GM12892 (cell line): ENCODE measurements around the gene NGEF.

Experiments used
- DNase-seq: peaks from one replicate; pipeline ENCODE4 v3.0.0; 2011; ENCODE audit not compliant: insufficient read length
- FAIRE-seq: peaks from 2 replicates; lab custom pipeline; 2011; peaks lifted over from hg19 to GRCh38; lab: Jason Lieb, UNC
- POLR2A ChIP-seq: IDR thresholded peaks from 2 replicates; pipeline ENCODE4 v1.6.1; 2011; ENCODE audit warnings: low read depth, low read length, control low read depth
- POLR2AphosphoS5 ChIP-seq: IDR thresholded peaks from 2 replicates; pipeline ENCODE4 v1.6.1; 2011; ENCODE audit warnings: low read depth, low read length, control low read depth
- TAF1 ChIP-seq: IDR thresholded peaks from 2 replicates; pipeline ENCODE4 v1.6.1; 2011; ENCODE audit warnings: low read depth, mild to moderate bottlenecking, control low read depth, low read length, borderline replicate concordance

NGEF gene

DNA sequence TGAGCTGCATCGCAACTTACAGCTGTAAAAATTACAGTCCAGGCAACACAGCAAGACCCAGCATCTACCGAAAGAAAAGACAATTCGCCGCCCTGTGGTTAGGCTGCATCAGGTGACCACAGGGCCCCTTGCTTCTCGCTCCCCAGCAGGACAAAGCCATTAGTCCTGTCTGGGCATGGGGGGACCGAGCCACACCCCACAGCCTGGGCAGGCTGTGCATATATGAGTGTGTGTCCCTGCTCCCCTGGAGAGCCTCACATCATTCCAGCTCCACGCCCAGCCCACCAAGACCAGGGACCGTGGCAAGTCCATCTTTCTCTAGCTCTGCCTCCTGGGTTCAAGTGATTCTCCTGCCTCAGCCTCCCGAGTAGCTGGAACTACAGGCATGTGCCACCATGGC, 109.1 kb downstream of the NGEF start:
- DNase-seq (no peak), FAIRE-seq (no peak)
- TF ChIP-seq TAF1 (no peak), POLR2AphosphoS5 (no peak), POLR2A (no peak)

DNA sequence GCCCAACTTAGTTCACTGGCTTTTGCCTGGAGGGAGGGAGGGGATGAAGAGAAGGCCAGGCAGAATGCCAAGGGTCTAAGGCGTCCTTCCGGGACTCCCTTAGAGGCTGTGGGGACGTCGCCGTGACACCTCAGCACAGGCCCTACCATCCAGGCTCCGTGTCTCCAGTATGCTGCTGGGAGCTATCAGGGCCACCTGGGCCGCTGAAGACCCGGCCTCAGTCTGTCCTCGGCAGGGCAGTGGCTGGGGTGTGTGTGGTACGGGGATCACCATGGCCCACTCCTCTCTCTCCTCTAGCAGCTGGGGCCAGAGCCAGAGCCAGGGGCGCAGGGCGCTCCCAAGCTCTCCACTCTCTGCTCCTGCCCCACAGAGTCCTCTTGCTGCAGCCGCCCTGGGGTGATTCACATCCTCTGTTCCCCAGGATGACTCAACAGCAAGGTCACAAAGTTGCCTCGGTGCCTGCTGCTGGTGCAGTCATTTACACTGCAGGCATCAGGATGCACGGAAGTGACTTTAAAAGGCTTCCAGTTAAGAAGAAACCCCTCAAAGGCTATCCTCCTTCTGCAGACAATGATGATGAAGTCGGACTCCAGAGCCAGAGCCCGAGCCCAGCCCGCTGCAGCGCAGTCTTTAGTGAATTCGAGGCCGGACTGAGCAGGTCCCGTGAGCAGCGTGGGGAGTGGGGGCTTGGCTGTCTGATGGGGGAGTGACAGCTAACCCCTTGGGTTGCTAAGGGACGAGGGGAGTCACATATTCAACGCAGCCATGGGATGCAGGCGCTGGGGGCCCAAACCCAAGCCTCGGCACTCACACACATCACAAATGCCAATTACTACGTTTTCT, 111.1 kb downstream of the NGEF start:
- DNase-seq (no peak), FAIRE-seq (no peak)
- TF ChIP-seq POLR2A (no peak), TAF1 (no peak), POLR2AphosphoS5 (no peak)

DNA sequence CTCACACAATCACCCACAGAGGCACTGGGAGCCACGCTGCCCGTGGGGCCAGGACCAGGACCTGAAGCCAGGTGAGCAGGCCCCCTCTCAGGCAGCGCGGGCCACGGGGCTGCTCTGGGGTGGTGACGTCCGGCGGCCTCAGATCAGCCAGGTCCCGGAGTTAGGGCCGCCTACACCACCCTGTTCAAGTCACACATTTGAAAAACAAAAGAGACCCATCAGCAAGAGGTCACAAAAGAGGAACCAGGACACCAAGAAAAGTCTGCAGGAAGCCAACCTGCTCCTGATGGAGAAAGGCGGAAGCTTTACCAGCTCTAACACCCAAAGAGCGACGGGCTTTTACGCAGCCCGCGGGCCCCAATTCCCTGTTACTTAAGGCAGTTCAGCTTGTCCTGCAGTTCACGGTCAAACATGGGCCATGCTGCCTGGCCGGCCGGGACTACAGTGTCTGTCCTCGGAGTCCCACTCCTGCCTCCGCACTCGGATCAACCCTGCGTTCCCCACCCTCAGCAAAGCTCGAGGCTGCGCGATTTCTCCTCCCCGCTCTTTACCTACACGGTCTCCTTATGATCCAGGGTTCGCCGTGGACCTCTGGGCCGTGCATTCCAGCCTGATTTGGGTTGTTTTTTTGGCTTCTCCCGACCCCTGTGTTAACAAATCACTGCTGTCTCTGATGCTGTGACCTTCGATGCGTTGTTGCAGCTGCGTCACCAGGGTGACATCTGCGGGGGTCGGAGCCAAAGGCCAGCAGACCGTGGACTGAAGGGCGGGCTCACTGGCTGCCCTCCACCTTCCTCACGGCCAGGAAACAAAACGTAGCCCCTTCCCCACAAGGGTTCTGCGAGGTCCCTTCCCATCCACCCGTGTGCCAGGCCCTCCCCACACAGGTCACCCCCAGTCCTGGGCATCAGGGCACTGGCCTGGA, 112.0 kb downstream of the NGEF start:
- no peak for DNase-seq
- TF ChIP-seq POLR2AphosphoS5 (no peak), TAF1 (no peak), POLR2A (no peak)
- FAIRE-seq, result no peak

DNA sequence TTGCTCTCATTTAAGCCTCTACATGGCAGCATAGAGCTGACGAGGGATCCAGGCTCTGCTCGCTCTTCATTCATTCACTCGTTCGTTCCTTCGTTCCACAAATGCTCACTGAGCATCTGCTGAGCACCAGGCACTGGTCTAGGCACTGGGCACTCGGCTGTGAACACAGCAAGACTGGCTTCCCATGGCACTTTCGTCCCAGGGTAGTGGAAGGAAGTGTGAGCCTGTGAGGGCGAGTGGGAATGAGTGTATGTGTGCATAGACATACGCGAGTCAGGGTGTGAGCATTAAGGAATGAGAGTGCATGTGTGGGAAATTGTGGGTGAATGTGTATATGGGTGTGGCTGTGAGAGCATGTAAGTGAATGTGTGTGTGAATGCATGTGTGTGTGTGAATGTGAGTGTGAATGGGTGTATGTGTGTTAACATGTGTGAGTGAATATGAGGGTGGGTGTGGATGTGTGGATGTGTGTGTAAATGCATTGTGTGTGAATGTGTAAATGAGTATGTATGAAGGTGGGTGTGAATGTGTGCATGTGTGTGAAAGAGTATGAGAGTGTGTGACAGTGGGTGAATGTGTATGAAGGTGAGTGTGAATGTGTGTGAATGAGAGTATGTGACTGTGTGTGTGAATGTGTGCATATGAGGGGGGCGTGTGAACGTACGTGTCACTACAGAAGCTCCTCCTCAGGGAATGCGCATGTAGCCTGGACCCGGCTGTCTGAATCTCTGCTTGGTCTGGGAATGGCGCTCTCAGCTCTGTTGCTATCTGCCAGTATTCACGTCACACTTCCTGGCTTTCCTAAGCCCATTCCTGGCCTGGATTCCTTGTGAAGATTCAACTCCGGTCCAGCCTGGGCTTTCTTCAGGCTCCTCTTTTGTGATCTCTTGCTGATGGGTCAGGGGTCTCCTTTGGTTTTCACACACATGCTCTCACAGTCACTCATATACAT, 114.2 kb downstream of the NGEF start:
- TF ChIP-seq POLR2A (no peak), POLR2AphosphoS5 (no peak), TAF1 (no peak)
- FAIRE-seq, result no peak
- no peak for DNase-seq

DNA sequence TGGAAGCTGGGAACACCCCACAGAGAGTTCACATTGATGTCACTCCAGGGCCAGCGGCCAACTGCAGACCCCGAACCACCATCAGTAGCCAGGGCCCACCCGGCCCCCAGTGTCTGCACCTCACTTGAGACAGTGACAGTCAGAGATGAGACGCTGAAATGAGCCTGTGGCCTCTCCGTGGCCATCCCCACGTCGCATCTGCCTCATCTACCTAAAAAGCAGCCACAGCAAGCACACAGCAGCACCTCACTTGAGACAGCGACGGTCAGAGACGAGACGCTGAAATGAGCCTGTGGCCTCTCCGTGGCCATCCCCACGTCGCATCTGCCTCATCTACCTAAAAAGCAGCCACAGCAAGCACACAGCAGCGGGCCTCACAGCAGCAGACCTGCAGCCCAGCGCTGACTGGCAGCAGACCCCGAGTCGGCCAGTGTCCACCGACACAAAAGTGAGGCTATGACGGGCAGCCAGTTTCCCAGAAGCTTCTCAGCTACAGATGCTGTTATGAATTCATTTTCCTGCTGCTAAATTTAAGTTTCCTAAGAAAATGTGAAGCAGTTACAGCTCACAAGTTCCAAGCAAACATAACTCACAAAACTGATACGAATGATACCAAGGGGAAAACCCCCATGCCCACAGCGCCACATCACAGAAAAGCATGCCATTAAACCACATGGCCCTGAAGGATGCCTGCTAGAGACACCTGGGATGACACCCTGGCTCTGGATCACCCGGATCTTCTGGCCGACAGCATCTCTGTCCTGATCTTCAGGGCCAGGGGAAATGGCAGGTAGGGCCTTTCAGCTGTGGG, 115.3 kb downstream of the NGEF start:
- no peak for DNase-seq
- TF ChIP-seq POLR2A, result no peak
- no peak for TF ChIP-seq POLR2AphosphoS5
- no peak for TF ChIP-seq TAF1
- no peak for FAIRE-seq

DNA sequence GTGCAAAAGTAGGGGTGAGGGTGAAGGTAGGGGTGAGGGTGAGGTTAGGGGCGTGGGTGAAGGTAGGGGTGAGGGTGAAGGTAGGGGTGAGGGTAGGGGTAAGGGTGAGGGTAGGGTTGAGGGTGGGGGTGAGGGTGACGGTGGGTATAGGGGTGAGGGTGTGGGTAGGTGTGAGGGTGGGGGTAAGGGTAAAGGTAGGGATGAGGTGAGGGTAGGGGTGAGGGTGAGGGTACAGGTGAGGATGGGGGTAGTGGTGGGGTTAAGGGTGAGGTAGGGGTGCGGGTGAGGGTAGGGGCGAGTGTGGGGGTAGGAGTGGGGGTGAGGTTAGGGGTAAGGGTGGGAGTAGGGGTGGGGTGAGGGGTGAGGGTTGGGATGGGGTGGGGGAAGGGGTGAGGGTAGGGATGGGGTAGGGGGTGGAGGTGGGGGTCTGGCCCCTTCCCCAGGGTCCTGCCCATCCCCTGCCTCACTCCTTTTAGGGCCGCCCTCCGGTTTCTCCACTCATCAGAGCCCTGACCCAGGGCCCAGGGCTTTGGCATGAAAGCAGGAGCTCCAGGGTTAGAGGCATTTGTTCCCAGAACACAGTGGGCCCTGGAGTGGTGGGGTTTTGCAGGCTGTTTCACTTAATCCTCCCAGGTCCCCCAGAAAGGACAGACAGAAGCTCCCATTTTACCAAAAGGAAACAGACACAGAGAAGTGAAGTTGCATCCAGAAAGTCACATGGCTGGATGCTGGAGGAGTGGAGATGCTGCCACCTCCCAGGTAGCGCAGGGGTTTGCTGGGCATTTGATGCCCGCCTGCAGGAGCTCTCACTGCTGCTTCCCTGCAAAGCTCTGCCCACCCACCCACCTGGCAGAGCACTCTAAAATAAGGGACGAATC, 116.1 kb downstream of the NGEF start:
- FAIRE-seq (no peak), DNase-seq (no peak)
- no peak for TF ChIP-seq POLR2AphosphoS5
- TF ChIP-seq TAF1, result no peak
- no peak for TF ChIP-seq POLR2A

DNA sequence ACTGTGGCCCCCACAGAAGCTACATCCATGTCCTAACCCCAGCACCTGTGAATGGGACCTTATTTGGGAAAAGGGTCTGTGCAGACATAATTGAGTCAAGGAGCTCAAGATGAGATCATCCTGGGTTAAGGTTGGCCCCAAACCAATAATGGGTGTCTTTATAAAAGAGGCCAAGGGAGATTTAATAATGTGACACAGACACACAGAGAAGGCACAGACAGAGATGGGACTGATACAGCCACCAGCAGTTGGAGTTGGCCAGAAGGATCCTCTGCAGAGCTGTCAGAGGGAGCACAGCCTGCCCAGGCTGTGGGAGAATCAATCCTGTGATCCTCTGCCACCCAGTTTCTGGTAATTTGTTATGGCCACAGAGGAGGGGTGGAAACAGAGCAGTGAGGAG, 116.9 kb downstream of the NGEF start:
- DNase-seq (no peak), FAIRE-seq (no peak)
- TF ChIP-seq POLR2AphosphoS5, result no peak
- no peak for TF ChIP-seq POLR2A
- TF ChIP-seq TAF1, result no peak

DNA sequence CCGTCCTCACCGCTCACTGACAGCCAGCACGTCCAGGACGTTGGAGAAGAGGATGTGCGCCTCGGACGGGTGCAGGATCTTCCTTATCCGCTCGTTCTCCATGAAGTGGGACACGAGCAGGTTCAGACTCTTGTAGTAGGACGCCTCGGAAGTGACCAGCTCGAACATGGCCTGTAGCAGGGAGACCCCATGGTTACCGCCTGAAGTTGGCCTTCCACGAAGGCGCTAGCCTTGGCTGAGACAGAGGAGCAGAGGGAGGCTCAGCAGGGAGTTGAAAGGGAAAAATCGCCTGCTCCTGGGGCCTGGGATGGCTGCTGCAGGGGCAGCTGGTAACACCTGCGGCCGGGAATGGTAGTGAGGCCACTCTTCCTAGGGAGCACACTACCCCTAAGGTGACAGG, 118.3 kb downstream of the NGEF start:
- FAIRE-seq (no peak), DNase-seq (peak; percentile 11)
- TF ChIP-seq POLR2AphosphoS5 (no peak), POLR2A (no peak), TAF1 (no peak)

DNA sequence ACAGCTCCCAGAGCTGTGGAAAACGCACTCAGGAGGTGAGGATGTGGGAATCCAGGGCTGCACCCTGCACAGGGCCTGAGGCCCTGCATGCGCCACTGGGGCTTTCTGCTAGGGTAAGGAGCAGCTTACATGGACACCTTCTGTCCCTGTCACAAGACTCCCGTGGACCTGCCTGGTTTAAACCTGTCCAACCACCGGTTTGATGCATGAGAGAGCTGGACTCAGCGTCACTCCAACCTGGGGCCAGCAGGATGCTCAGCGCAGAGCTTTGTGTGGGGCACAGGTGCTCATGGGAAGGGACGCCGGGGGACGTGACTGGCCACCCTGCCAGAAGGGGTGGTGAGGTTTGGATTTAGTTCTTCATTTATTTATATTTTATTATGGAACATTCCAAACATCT, 118.8 kb downstream of the NGEF start:
- DNase-seq, result no peak
- no peak for FAIRE-seq
- TF ChIP-seq TAF1 (no peak), POLR2AphosphoS5 (no peak), POLR2A (no peak)

DNA sequence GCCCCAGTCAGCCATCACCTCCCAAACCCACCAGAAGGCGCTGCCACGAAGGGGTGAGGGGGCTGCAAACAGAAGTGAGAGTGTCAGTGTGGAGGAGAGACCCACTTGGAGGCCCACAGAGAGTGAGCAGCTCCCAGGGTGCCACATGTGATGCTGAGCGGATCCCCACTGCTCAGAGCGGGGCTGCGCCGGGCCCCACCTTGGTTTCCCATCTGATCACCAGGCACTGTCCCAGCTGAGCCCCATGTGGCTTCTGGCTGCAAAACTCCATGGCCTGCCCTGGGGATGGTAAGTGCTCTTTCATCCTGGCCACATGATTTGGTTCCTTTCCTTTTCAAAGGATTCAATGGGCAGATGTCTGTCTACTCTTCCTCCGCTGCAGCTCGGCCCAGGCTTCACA, 119.2 kb downstream of the NGEF start:
- no peak for FAIRE-seq
- TF ChIP-seq TAF1, result no peak
- no peak for TF ChIP-seq POLR2A
- no peak for TF ChIP-seq POLR2AphosphoS5
- DNase-seq, result peak; percentile 10
